ENCODE measurements around the gene C10orf62. TPM values are rescaled to one million over a fixed set of nuclear protein-coding genes. Genes with fewer than 3 reads are reported as not detected.

The C10orf62 gene
- total and polyA plus RNA-seq, 2 of the 13 experiments (the other 11 are each of a cell fraction or from before 2014, with no cell fraction given) = 0.61 to 1.6 TPM

DNA sequence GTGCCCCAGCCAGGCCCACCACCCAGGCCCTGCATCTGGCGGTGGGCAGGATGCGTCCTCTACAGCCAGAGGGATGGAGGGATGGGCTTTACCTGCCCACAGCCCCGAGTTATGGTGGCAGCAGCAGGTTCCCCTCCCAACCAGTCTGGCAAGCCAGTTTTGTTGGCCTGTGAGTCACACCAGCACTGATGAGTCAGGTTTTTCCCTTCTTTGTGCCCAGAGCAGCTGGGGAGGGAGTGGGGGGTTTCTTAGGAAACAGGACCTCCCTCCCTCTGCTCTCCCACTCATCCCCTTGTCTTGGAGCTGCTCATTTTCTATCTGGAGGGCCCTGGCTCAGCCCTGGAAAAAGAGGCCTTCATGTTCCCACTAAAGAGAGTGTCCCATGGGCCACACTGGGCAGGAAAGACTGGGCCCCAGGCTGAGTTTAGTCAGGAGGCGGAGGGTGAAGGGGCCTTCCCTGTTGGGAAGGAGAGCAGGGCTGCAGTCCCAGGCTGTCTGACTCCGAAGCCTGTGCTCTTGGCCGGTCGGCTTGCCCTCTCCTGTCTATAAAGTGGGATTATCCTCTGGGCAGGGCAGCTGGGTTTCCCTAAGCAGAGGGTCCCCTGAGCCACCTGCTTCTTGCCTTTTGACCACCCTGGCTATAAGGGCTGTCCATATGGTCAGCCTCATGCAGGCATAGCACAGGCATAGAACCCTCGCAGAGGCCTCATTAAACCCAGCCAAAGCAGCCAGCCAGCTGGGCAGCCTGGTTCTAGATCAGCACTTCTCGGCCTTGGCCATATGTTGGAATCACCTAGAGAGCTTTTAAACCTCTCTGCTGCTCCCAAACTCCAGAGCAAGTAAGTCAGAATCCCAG is 47.1 kb upstream of the C10orf62 start:
- peaks cover 17% of the 10 kb centered on the region for H3K4me1 ChIP-seq (ENCODE audit: insufficient read depth, low read length)
- WGBS (ENCODE audit: low lambda C conversion rate) = 94% methylated on average over 3 of the region's 9 CpGs
- FAIRE-seq (no peak), ATAC-seq (peak; percentile 42), DNase-seq (ENCODE audit: low spot score) (peak; percentile 28)
- H4K20me1 ChIP-seq (ENCODE audit: insufficient read depth, low read length) = no peaks in the 10 kb centered on the region
- intact Hi-C loops (cut with micrococcal nuclease; ENCODE audit: unreplicated experiment) (no loop called here), in situ Hi-C loops (cut with HindIII; ENCODE audit: extremely low pct_ligation_motif_present, low pct_unique_long_range_greater_than_20kb) (no loop called here)
- ChIA-PET POLR2A (interaction anchor here (1.3 kb wide), 1 partner anchor 42 kb away, joined by 3 read pairs; the partner anchor contains the start of gene HOGA1), CTCF (ENCODE audit: low intra/inter-chr PET ratio, low total read pairs) (no interaction called here)
- H3K79me2 ChIP-seq (ENCODE audit: insufficient read depth, low read length) = no peaks in the 10 kb centered on the region
- no peak overlapping the region for H3K4me2 ChIP-seq (ENCODE audit: low read depth, low read length)
- H3K9ac ChIP-seq (ENCODE audit: insufficient read depth, low read depth, low read length) = no peak overlapping the region
- H3K9me3 ChIP-seq (ENCODE audit: low read length) = no peaks in the 10 kb centered on the region
- H3K27me3 ChIP-seq (ENCODE audit: control insufficient read depth in 1 of 2, insufficient read depth in 2 of 2, low read length in 2 of 2) = no peaks in the 10 kb centered on the region
- no peak overlapping the region for H3K27ac ChIP-seq (ENCODE audit: extremely low read length, insufficient read depth, low read length)
- H3K4me3 ChIP-seq (replicated peaks in 1 of 3; ENCODE audit: insufficient read depth in 1 of 3, low read depth in 2 of 3, low read length in 3 of 3) = no peak overlapping the region
- BruUV-seq (replicated peaks) = no TSS peak
- no peak overlapping the region for H2AFZ ChIP-seq (ENCODE audit: low read length)
- H3K36me3 ChIP-seq (replicated peaks in 1 of 2; ENCODE audit: control insufficient read depth in 1 of 2, insufficient read depth in 2 of 2, low read length in 2 of 2) = no peaks in the 10 kb centered on the region
- TF ChIP-seq, protein P1, sequence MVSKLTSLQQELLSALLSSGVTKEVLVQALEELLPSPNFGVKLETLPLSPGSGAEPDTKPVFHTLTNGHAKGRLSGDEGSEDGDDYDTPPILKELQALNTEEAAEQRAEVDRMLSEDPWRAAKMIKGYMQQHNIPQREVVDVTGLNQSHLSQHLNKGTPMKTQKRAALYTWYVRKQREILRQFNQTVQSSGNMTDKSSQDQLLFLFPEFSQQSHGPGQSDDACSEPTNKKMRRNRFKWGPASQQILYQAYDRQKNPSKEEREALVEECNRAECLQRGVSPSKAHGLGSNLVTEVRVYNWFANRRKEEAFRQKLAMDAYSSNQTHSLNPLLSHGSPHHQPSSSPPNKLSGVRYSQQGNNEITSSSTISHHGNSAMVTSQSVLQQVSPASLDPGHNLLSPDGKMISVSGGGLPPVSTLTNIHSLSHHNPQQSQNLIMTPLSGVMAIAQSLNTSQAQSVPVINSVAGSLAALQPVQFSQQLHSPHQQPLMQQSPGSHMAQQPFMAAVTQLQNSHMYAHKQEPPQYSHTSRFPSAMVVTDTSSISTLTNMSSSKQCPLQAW (CRISPR knock-in tag; IDR thresholded peaks at IDR 0.05) = no peak
- TF ChIP-seq ELF1 (CRISPR knock-in tag; IDR thresholded peaks at IDR 0.05) (no peak), ZNF382 (CRISPR knock-in tag; IDR thresholded peaks at IDR 0.05; ENCODE audit: borderline replicate concordance) (no peak), NR2F2 (IDR thresholded peaks at IDR 0.05; ENCODE audit: borderline replicate concordance, low read depth) (no peak), RFX3 (CRISPR knock-in tag; IDR thresholded peaks at IDR 0.05) (no peak), FOSL2 (CRISPR knock-in tag; IDR thresholded peaks at IDR 0.05) (peak; percentile 82)
- TF ChIP-seq, protein P2, sequence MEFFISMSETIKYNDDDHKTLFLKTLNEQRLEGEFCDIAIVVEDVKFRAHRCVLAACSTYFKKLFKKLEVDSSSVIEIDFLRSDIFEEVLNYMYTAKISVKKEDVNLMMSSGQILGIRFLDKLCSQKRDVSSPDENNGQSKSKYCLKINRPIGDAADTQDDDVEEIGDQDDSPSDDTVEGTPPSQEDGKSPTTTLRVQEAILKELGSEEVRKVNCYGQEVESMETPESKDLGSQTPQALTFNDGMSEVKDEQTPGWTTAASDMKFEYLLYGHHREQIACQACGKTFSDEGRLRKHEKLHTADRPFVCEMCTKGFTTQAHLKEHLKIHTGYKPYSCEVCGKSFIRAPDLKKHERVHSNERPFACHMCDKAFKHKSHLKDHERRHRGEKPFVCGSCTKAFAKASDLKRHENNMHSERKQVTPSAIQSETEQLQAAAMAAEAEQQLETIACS (CRISPR knock-in tag; IDR thresholded peaks at IDR 0.05) = no peak
- TF ChIP-seq, protein P3, sequence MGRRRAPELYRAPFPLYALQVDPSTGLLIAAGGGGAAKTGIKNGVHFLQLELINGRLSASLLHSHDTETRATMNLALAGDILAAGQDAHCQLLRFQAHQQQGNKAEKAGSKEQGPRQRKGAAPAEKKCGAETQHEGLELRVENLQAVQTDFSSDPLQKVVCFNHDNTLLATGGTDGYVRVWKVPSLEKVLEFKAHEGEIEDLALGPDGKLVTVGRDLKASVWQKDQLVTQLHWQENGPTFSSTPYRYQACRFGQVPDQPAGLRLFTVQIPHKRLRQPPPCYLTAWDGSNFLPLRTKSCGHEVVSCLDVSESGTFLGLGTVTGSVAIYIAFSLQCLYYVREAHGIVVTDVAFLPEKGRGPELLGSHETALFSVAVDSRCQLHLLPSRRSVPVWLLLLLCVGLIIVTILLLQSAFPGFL (CRISPR knock-in tag; IDR thresholded peaks at IDR 0.05) = no peak
- TF ChIP-seq, protein P4, sequence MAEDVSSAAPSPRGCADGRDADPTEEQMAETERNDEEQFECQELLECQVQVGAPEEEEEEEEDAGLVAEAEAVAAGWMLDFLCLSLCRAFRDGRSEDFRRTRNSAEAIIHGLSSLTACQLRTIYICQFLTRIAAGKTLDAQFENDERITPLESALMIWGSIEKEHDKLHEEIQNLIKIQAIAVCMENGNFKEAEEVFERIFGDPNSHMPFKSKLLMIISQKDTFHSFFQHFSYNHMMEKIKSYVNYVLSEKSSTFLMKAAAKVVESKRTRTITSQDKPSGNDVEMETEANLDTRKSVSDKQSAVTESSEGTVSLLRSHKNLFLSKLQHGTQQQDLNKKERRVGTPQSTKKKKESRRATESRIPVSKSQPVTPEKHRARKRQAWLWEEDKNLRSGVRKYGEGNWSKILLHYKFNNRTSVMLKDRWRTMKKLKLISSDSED (CRISPR knock-in tag; IDR thresholded peaks at IDR 0.05) = no peak
- TF ChIP-seq, protein P5, sequence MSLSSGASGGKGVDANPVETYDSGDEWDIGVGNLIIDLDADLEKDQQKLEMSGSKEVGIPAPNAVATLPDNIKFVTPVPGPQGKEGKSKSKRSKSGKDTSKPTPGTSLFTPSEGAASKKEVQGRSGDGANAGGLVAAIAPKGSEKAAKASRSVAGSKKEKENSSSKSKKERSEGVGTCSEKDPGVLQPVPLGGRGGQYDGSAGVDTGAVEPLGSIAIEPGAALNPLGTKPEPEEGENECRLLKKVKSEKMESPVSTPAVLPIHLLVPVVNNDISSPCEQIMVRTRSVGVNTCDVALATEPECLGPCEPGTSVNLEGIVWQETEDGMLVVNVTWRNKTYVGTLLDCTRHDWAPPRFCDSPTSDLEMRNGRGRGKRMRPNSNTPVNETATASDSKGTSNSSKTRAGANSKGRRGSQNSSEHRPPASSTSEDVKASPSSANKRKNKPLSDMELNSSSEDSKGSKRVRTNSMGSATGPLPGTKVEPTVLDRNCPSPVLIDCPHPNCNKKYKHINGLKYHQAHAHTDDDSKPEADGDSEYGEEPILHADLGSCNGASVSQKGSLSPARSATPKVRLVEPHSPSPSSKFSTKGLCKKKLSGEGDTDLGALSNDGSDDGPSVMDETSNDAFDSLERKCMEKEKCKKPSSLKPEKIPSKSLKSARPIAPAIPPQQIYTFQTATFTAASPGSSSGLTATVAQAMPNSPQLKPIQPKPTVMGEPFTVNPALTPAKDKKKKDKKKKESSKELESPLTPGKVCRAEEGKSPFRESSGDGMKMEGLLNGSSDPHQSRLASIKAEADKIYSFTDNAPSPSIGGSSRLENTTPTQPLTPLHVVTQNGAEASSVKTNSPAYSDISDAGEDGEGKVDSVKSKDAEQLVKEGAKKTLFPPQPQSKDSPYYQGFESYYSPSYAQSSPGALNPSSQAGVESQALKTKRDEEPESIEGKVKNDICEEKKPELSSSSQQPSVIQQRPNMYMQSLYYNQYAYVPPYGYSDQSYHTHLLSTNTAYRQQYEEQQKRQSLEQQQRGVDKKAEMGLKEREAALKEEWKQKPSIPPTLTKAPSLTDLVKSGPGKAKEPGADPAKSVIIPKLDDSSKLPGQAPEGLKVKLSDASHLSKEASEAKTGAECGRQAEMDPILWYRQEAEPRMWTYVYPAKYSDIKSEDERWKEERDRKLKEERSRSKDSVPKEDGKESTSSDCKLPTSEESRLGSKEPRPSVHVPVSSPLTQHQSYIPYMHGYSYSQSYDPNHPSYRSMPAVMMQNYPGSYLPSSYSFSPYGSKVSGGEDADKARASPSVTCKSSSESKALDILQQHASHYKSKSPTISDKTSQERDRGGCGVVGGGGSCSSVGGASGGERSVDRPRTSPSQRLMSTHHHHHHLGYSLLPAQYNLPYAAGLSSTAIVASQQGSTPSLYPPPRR (CRISPR knock-in tag; IDR thresholded peaks at IDR 0.05; ENCODE audit: borderline replicate concordance) = no peak
- TF ChIP-seq, protein P6, sequence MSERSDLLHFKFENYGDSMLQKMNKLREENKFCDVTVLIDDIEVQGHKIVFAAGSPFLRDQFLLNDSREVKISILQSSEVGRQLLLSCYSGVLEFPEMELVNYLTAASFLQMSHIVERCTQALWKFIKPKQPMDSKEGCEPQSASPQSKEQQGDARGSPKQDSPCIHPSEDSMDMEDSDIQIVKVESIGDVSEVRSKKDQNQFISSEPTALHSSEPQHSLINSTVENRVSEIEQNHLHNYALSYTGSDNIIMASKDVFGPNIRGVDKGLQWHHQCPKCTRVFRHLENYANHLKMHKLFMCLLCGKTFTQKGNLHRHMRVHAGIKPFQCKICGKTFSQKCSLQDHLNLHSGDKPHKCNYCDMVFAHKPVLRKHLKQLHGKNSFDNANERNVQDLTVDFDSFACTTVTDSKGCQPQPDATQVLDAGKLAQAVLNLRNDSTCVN (CRISPR knock-in tag; IDR thresholded peaks at IDR 0.05; ENCODE audit: borderline replicate concordance) = no peak
